K562 (cell line): ENCODE measurements around the gene PPP1R12B. TPM values are rescaled to one million over a fixed set of nuclear protein-coding genes. Genes with fewer than 3 reads are reported as not detected.

Experiments used
- ATAC-seq: fragments of 200-7000 bp; cut with Tn5 transposase; 3 replicates; pipeline ENCODE4 v1.9.1; 2020; ENCODE audit warnings: moderate library complexity
- BruUV-seq: library from RNA; stranded (reverse); fragments of 400-500 nt; replicated peaks from 2 replicates; lab custom pipeline; 2021; lab: Mats Ljungman, UMichigan
- CTCF ChIA-PET: fragments of 300-600 bp; formaldehyde crosslinking; extraction: SDS; loops from one replicate; lab custom pipeline; 2021; ENCODE audit warnings: low intra/inter-chr PET ratio; lab: Yijun Ruan, JAX
- POLR2A ChIA-PET: fragments of 300-600, 350-650 bp; sonication (Branson Sonifier 250); formaldehyde crosslinking; extraction: SDS; loops from one replicate; lab custom pipeline; 2021; ENCODE audit warnings: antibody characterized with exemption, inconsistent platforms; lab: Yijun Ruan, JAX
- DNase-seq, 4 experiments: peaks; one replicate each; pipeline versions ENCODE4 v3.0.0 to v3.0.0-alpha.2; 2011 to 2018; ENCODE audit warnings: low spot score in 3 of 4, mixed read lengths in 3 of 4; ENCODE audit errors: extremely low read depth in 1 of 4
- FAIRE-seq: peaks from 2 replicates; lab custom pipeline; 2011; peaks lifted over from hg19 to GRCh38; lab: Jason Lieb, UNC
- H2AFZ ChIP-seq: 2 replicates; pipeline ENCODE4 v1.6.0; 2011; ENCODE audit warnings: low read depth, low read length, control low read depth, inconsistent platforms
- H3K27ac ChIP-seq: fragments of 200-600 bp; 3 replicates; pipeline ENCODE4 v1.8.0; 2011; ENCODE audit warnings: low read depth, mild to moderate bottlenecking, control low read depth, inconsistent platforms, low read length, moderate library complexity, mixed read lengths; ENCODE audit errors: extremely low read depth
- H3K27me3 ChIP-seq, 2 experiments: fragments of 300-600 bp in 1 of 2; 2 replicates in 1 of 2; 3 replicates in 1 of 2; pipeline versions ENCODE4 v1.6.0 to v1.8.0; 2011; ENCODE audit warnings: inconsistent platforms in 2 of 2, low read length in 2 of 2, mild to moderate bottlenecking in 1 of 2, mixed read lengths in 1 of 2, moderate library complexity in 1 of 2; ENCODE audit not compliant: control insufficient read depth in 2 of 2, insufficient read depth in 2 of 2
- H3K36me3 ChIP-seq: fragments of 300-600 bp; 3 replicates; pipeline ENCODE4 v1.8.0; 2011; ENCODE audit warnings: mild to moderate bottlenecking, low read length, inconsistent platforms; ENCODE audit not compliant: control insufficient read depth, insufficient read depth
- H3K4me1 ChIP-seq, 2 experiments: fragments of 200-600 bp in 1 of 2; replicated peaks in 1 of 2; 2 replicates in 1 of 2; 3 replicates in 1 of 2; pipeline versions ENCODE4 v1.5.1 to v1.8.0; 2011; ENCODE audit warnings: inconsistent platforms in 2 of 2, low read length in 2 of 2, mild to moderate bottlenecking in 1 of 2, mixed read lengths in 1 of 2, moderate library complexity in 1 of 2; ENCODE audit not compliant: control insufficient read depth in 2 of 2, insufficient read depth in 2 of 2
- H3K4me2 ChIP-seq: 2 replicates; pipeline ENCODE4 v1.6.1; 2011; ENCODE audit warnings: low read length, control low read depth, inconsistent platforms, mixed read lengths; ENCODE audit not compliant: insufficient read depth
- H3K4me3 ChIP-seq: fragments of 200-600 bp; sonication (generic), shearing (Covaris generic); 2 replicates; pipeline ENCODE4 v1.5.1; 2016; ENCODE audit warnings: control low read depth, inconsistent platforms
- H3K79me2 ChIP-seq: fragments of 200-600 bp; 3 replicates; pipeline ENCODE4 v1.8.0; 2011; ENCODE audit warnings: low read length, inconsistent platforms; ENCODE audit not compliant: control insufficient read depth, insufficient read depth
- H3K9ac ChIP-seq, 2 experiments: 2 replicates each; pipeline versions ENCODE4 v1.6.0 to v1.6.1; 2011; ENCODE audit warnings: low read depth in 2 of 2, low read length in 2 of 2, control low read depth in 1 of 2, inconsistent platforms in 1 of 2, mild to moderate bottlenecking in 1 of 2, mixed read lengths in 1 of 2; ENCODE audit not compliant: insufficient read depth in 1 of 2
- H3K9me1 ChIP-seq: one replicate; pipeline ENCODE4 v1.6.0; 2011; ENCODE audit warnings: inconsistent platforms, mild to moderate bottlenecking, low read length, moderate library complexity; ENCODE audit not compliant: control insufficient read depth, insufficient read depth
- H3K9me3 ChIP-seq: replicated peaks from 2 replicates; pipeline ENCODE4 v1.5.1; 2011; ENCODE audit warnings: low read depth, low read length, inconsistent platforms; ENCODE audit not compliant: control insufficient read depth, insufficient read depth
- H4K20me1 ChIP-seq: replicated peaks from 2 replicates; pipeline ENCODE4 v1.6.1; 2011; ENCODE audit warnings: low read length, inconsistent platforms, mixed read lengths; ENCODE audit not compliant: control insufficient read depth, insufficient read depth
- CBFA2T2 ChIP-seq: fragments of 450-650 bp; conservative IDR thresholded peaks from 2 replicates; pipeline ENCODE4 v1.6.1; 2017; ENCODE audit warnings: mild to moderate bottlenecking
- ESRRB ChIP-seq: fragments of 250-450 bp; sonication (Bioruptor Pico); IDR thresholded peaks from 2 replicates; pipeline ENCODE4 v1.5.0; 2020; ENCODE audit warnings: mild to moderate bottlenecking, moderate library complexity, borderline replicate concordance
- FOXP4 ChIP-seq: sonication (generic); formaldehyde crosslinking; IDR thresholded peaks from 2 replicates; pipeline ENCODE4 v1.8.0; 2022; ENCODE audit warnings: mild to moderate bottlenecking, missing genetic modification reagents, borderline replicate concordance
- MTF1 ChIP-seq: fragments of 250-450 bp; sonication (Bioruptor Pico); IDR thresholded peaks from 2 replicates; pipeline ENCODE4 v1.9.0; 2021; ENCODE audit warnings: moderate library complexity, mild to moderate bottlenecking, inconsistent platforms, borderline replicate concordance
- NR0B1 ChIP-seq: fragments of 450-650 bp; IDR thresholded peaks from one replicate; pipeline ENCODE4 v1.6.1; 2018; ENCODE audit warnings: mild to moderate bottlenecking, moderate library complexity; ENCODE audit not compliant: partially characterized antibody
- POLR3G ChIP-seq: IDR thresholded peaks from 2 replicates; pipeline ENCODE4 v1.6.1; 2011; ENCODE audit not compliant: insufficient read length, insufficient replicate concordance; ENCODE audit errors: extremely low read depth
- SUPT5H ChIP-seq: fragments of 450-650 bp; IDR thresholded peaks from 2 replicates; pipeline ENCODE4 v1.6.1; 2016
- ZFP1 ChIP-seq: fragments of 450-650 bp; formaldehyde crosslinking; IDR thresholded peaks from 2 replicates; pipeline ENCODE4 v1.4.0; 2020; ENCODE audit warnings: mild to moderate bottlenecking, mixed read lengths
- ZNF12 ChIP-seq: sonication (generic); formaldehyde crosslinking; IDR thresholded peaks from 2 replicates; pipeline ENCODE4 v1.4.0; 2020; ENCODE audit warnings: mild to moderate bottlenecking, missing genetic modification reagents
- ZNF140 ChIP-seq: fragments of 250-450 bp; sonication (Bioruptor Pico); IDR thresholded peaks from 2 replicates; pipeline ENCODE4 v1.8.0; 2021; ENCODE audit warnings: moderate library complexity, mild to moderate bottlenecking, inconsistent platforms
- in situ Hi-C: fragments of 300-500 bp; cut with MboI; formaldehyde crosslinking; loops from 4 replicates; pipeline ENCODE4 v1.15.0; 2018; ENCODE audit warnings: inconsistent platforms, mixed read lengths
- intact Hi-C: fragments of 100-400 bp; cut with micrococcal nuclease; formaldehyde crosslinking; loops from 2 replicates; pipeline ENCODE4 v1.14.2; 2022
- polyA plus RNA-seq, 8 experiments: library from polyadenylated mRNA; depleted of rRNA in 4 of 8; stranded (reverse) in 5 of 8; unstranded in 3 of 8; fragments of >200 nt; fragmentation: Nextera tagmentation in 2 of 8; fragmentation: Illumina TruSeq in 1 of 8; extraction: Ambion mirVana in 2 of 8; extraction: Trizol in 1 of 8; gene quantifications; 2 replicates each; pipeline versions ENCODE4 v1.2.1 to v1.2.3, GENCODE V29; 2011 to 2014; ENCODE audit warnings: inconsistent platforms in 1 of 8, missing spikeins in 1 of 8
- total RNA-seq, 7 experiments: library from RNA; depleted of rRNA in 6 of 7; stranded (reverse); fragments of >200 nt in 6 of 7; fragmentation: Illumina TruSeq in 2 of 7; extraction: Trizol in 2 of 7; gene quantifications; 2 replicates each; pipeline versions ENCODE4 v1.2.1 to v1.2.3, GENCODE V29; 2011 to 2021; ENCODE audit warnings: low replicate concordance in 1 of 7

PPP1R12B gene
- total and polyA plus RNA-seq, 9 of the 15 experiments (the other 6 are each of a cell fraction or from before 2014, with no cell fraction given): 0.73 to 16.9 (median 13.6) TPM

DNA sequence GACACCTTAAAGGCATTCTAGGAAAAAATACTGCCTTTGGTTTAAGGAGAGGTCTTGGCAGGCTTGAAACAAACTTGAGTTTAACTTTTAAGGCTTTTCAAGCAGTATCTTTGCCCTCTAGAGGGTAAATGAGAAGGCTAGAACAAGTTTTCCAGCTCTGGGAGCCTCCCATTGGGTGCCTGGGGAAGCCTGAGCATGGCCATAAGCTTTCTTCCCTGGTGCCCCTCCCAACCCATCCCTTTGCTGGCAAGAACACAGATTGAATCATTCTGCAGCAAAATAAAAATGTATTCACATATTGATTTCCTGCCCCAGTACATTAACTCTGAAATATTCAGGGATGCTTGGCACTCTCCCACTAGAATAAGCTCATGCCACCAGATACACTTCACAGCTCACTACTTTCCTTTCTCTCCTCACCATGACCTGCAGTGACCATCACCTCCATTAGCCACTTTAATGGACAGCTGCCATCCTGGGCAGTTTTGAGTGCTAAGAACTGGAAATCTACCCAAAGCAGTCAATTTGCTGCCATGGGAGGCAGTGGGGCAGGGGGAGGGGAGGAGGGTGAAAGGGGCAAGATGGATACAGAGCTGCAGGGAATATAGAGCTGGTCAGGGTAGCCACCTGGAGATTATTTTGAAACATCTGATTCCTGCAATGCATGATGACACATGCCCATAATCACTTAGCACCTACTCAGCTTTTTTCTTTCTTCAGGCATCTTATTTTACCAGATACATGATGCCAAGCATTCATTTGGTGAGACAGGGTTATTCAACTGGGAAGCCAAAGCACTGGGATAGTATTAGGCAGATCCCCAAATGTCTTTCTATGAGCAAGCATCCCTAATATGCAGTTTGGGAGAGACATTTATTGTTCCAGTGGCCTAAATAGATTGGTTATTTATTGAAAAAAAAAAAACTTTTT lies 221.2 kb downstream of the PPP1R12B start:
- BruUV-seq: no TSS peak
- FAIRE-seq (no peak), ATAC-seq (no peak), DNase-seq (no peak)
- TF ChIP-seq ESRRB: no peak
- no peak for TF ChIP-seq FOXP4 (CRISPR knock-in tag)
- no peak for TF ChIP-seq NR0B1
- no peak for TF ChIP-seq MTF1 (CRISPR knock-in tag)
- TF ChIP-seq ZNF140 (CRISPR knock-in tag): no peak
- no peak for TF ChIP-seq ZFP1 (CRISPR knock-in tag)
- TF ChIP-seq CBFA2T2: no peak
- TF ChIP-seq SUPT5H: no peak
- no peak for TF ChIP-seq ZNF12
- no peak for TF ChIP-seq POLR3G
- Histone ChIP-seq H3K9me1 (no peaks in the 10 kb centered on the region), H3K4me1 (no peaks in the 10 kb centered on the region), H3K79me2 (no peaks in the 10 kb centered on the region), H3K4me3 (no peak overlapping the region), H3K27me3 (no peaks in the 10 kb centered on the region), H2AFZ (no peak overlapping the region), H3K9me3 (no peaks in the 10 kb centered on the region), H3K4me2 (no peak overlapping the region), H3K9ac (no peak overlapping the region), H3K36me3 (peaks cover 33% of the 10 kb centered on the region; the same call in 1 of the 3 replicates), H4K20me1 (no peaks in the 10 kb centered on the region), H3K27ac (no peak overlapping the region)
- intact Hi-C loops: loop anchor here (2.0 kb wide), 3 partner anchors 61 to 227 kb away; no protein-coding TSS in a partner anchor
- POLR2A ChIA-PET: interaction anchor here (0.7 to 1.3 kb wide), 2 partner anchors 8 to 266 kb away, joined by 3 read pairs; no protein-coding TSS in a partner anchor
- in situ Hi-C loops: loop anchor here (5.0 kb wide), 1 partner anchor 62 kb away; no protein-coding TSS in a partner anchor
- CTCF ChIA-PET: interaction anchor here (1.8 kb wide), 1 partner anchor 68 kb away, joined by 7 read pairs; no protein-coding TSS in a partner anchor
